Measurements from ENCODE around the gene OR2AK2. TPM values are rescaled to one million over a fixed set of nuclear protein-coding genes. Genes with fewer than 3 reads are reported as not detected.

Gene OR2AK2
- total and polyA plus RNA-seq, 10 donors = 0.49 to 3.1 (median 1.5) TPM; not detected in 3

GRCh38 chr1:247998811-247999210 lies 33.8 kb downstream of the OR2AK2 start:
- Histone ChIP-seq H3K27me3 (replicated peaks in 1 of 7) (no peaks in the 10 kb centered on the region), H3K4me1 (no peaks in the 10 kb centered on the region), H3K27ac (no peak overlapping the region), H3K4me3 (no peak overlapping the region), H3K9me3 (peaks cover 0 to 6% (median 0%) of the 10 kb centered on the region in 8 donors), H3K36me3 (no peaks in the 10 kb centered on the region)
- intact Hi-C loops (cut with DNase I; ENCODE audit: low total_unique reads) = no loop called here
- WGBS, 5 donors = 46 to 68% (median 60%) methylated on average over 2 of the region's 2 CpGs
- TF ChIP-seq POLR2AphosphoS5 (IDR thresholded peaks at IDR 0.05) (no peak), CTCF (IDR thresholded peaks at IDR 0.05 in 8 of 11, conservative IDR thresholded peaks at IDR 0.05 in 3 of 11) (no peak)
- DNase-seq = no peak

GRCh38 chr1:248000169-248000568 lies 35.1 kb downstream of the OR2AK2 start:
- no peak for DNase-seq
- no peak for TF ChIP-seq POLR2AphosphoS5 (IDR thresholded peaks at IDR 0.05)
- TF ChIP-seq POLR2A (IDR thresholded peaks at IDR 0.05) = no peak
- TF ChIP-seq CTCF (IDR thresholded peaks at IDR 0.05 in 8 of 11, conservative IDR thresholded peaks at IDR 0.05 in 3 of 11) = no peak
- H3K36me3 ChIP-seq = no peaks in the 10 kb centered on the region
- no peak overlapping the region for H3K27ac ChIP-seq
- H3K9me3 ChIP-seq = peaks cover 0 to 6% (median 0%) of the 10 kb centered on the region in 8 donors
- no peaks in the 10 kb centered on the region for H3K27me3 ChIP-seq (replicated peaks in 1 of 7)
- intact Hi-C loops (cut with DNase I; ENCODE audit: low total_unique reads) = no loop called here
- no peak overlapping the region for H3K4me3 ChIP-seq
- WGBS, 5 donors = 80 to 98% (median 94%) methylated on average over 1 of the region's 1 CpG
- H3K4me1 ChIP-seq = no peaks in the 10 kb centered on the region

DNA sequence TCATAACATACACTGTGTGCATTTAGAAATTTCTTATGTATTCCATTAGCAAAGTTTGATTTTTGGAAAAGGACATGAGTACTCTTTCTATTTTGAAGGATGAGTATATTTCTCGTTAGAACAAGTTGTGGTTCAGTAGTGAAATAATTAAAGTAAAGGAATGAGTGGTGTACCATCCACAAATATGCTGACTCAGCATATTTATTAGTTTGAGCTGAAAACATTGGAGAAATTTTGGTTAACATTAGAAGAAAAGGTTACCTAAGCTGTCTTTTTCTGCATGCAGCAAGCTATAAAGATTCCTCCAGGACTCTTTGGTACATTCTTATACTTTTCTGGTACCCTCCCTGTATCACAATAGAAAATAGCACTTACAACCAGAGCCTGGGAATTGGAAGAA lies 42.7 kb downstream of the OR2AK2 start:
- Histone ChIP-seq H3K36me3 (no peaks in the 10 kb centered on the region), H3K9me3 (peaks cover 8 to 58% (median 51%) of the 10 kb centered on the region in 8 donors), H3K27ac (no peak overlapping the region), H3K4me1 (no peaks in the 10 kb centered on the region), H3K4me3 (no peak overlapping the region), H3K27me3 (replicated peaks in 1 of 7) (no peaks in the 10 kb centered on the region)
- no peak for DNase-seq
- intact Hi-C loops (cut with DNase I; ENCODE audit: low total_unique reads) = no loop called here
- 51 to 71% (median 57%) methylated on average over 1 of the region's 1 CpG for WGBS, 5 donors
- no peak for TF ChIP-seq CTCF (IDR thresholded peaks at IDR 0.05 in 8 of 11, conservative IDR thresholded peaks at IDR 0.05 in 3 of 11)
- TF ChIP-seq POLR2A (IDR thresholded peaks at IDR 0.05) = no peak
- no peak for TF ChIP-seq POLR2AphosphoS5 (IDR thresholded peaks at IDR 0.05)

- TF ChIP-seq POLR2AphosphoS5 (IDR thresholded peaks at IDR 0.05) (no peak), CTCF (IDR thresholded peaks at IDR 0.05 in 8 of 11, conservative IDR thresholded peaks at IDR 0.05 in 3 of 11) (no peak), POLR2A (IDR thresholded peaks at IDR 0.05) (no peak)
- Histone ChIP-seq H3K9me3 (peaks cover 8 to 57% (median 50%) of the 10 kb centered on the region in 8 donors), H3K27me3 (replicated peaks in 1 of 7) (no peaks in the 10 kb centered on the region), H3K27ac (no peak overlapping the region), H3K4me1 (no peaks in the 10 kb centered on the region), H3K36me3 (no peaks in the 10 kb centered on the region), H3K4me3 (no peak overlapping the region)
- DNase-seq = no peak
- WGBS, 5 donors = 84 to 91% (median 86%) methylated on average over 3 of the region's 3 CpGs
- intact Hi-C loops (cut with DNase I; ENCODE audit: low total_unique reads) = no loop called here
These were observed 44.6 kb downstream of the OR2AK2 start for GRCh38 chr1:248009681-248010080.

All from spleen (tissue), 11 donors.